HG03521 (cell line): Measurements from ENCODE around the gene MLYCD.

Experiments
- ATAC-seq: cut with Tn5 transposase; IDR thresholded peaks from one replicate; pipeline ENCODE4 v1.9.1; 2021; ENCODE audit warnings: mild to moderate bottlenecking, moderate library complexity; ENCODE audit not compliant: unreplicated experiment

Gene MLYCD

DNA sequence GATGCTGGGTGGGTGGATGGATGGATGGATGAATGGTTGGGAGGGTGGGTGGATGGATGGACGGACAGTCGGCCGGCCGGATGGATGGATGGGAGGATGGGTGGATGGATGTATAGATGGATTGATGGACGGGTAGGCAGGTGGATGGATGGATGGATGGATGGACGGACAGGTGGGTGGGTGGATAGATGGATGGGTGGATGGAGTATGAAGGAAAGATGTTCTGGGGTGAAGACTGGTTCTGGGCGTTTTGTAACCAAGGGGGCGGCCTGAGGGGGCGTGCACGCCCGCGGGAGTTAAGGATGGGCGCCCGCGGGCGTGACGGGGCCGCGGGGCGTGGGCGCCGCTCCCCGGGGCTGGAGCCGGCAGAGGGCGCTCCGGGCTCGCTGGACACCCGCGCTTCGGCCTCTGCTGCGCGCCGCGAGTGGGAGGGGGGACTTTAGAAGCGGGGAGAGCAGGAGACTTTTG lies 69.0 kb downstream of the MLYCD start, which contains the start of gene NECAB2:
NECAB2 (plus strand) TSS at position 407 of the 468 bp plus-strand sequence. CDS start 405 bp downstream, outside the sequence.
- no peak for ATAC-seq

DNA sequence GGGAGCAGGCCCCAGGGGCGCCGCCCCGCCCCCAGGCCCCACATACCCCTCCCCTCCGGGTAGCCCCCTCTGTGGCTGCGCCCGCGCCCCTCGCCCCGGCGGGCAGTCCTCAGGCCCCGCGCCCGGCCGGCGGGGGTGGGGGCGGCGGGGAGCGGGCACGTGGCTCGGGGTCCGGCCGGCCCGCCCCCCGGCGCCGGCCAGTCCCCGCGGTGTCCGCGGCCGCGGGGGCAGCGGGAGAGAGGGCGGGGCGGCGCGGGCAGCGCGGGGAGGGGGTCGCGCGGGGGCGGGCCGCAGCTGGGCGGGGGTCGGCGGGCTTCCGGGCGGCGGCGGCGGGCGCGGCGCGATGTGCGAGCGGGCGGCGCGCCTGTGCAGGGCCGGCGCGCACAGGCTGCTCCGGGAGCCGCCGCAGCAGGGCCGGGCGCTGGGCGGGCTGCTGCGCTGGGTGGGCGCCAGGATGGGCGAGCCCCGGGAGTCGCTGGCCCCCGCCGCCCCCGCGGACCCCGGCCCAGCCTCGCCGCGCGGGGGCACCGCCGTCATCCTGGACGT lies 69.5 kb downstream of the MLYCD start:
- no peak for ATAC-seq

DNA sequence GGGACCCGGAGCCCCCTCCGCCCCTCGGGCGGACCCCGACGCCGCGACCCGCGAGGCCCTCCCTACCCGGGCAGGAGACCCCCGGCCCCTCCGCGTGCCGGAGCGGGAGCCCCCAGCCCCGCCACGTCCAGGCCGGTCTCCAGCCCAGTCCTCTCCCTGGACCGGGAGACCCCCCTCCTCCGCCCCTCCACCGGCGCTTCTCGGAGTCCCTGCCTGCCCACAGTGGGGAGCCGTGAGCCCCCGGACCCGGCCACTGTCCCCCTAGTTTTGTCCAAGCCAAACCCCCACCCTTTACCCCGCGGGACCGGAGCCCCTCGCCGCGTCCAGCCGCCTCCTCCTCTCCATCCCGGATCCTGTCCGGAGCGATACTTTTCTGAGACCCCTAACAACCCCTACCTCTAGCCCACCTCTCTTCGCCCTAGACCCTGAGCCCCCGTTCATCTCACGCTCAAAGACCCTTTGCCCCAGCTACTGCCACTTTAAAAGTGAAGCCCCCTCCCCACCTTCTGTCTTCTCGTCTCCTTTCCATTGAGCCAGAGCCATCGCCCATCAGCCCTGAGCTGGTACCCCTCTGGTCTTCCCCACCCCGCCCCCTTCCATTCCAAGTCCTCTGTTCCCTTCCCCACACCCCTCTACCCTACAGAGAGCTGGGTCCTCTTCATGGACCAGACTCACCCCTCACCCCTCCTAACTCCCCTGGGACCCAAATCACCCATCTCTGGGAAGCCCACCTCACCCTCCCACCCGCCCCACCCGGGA lies 70.2 kb downstream of the MLYCD start:
- no peak for ATAC-seq

DNA sequence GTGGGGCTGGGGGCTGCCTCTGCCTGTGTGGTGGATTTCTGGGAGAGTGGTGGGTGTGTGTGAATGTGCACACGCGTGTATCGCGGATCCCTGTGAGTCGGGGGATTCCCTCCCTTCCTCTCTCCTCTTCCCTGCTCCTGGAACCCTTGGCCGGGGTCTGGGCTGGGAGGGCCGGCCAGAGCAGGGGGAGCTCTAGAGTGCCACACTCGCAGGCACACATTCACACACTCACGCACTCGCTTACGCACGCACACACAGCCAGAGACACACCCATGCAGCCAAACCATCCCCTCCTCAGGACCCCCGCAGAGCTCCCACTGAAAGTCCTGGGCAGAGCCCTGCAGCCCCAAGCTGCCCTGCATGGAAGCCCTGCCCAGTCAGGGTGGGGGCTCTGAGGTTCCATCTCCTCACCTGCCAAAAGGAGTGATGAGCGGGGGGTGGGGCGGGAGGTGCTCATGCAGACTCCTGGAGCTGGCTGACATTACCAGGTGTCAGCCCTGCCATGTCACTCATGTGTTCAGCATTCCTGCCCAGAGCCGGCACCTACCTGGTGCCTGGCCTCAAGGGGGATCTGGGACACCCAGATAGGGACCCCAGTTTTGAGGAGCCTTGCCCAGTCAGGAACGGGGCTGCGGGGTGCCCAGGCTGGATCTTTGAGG lies 71.0 kb downstream of the MLYCD start:
- no peak for ATAC-seq

DNA sequence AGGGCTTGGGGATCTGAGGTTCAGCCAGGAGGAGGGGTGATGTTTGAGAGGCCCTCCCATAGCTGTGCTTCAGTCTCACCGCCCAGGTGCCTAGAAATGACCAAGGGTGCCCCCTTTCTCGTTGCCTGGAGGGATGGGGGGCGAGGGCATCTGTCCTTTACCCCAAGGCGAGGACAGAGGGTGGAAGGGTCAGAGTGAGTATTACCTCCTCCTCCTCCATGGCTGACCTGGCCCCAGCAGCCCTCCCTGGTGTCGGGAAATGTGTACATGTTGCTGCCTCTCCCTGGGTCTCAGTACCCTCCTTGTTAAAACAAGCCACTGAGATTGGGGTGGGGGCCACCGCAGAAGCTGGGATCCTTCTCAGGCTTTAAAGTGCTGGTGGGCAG lies 71.5 kb downstream of the MLYCD start:
- ATAC-seq: no peak

DNA sequence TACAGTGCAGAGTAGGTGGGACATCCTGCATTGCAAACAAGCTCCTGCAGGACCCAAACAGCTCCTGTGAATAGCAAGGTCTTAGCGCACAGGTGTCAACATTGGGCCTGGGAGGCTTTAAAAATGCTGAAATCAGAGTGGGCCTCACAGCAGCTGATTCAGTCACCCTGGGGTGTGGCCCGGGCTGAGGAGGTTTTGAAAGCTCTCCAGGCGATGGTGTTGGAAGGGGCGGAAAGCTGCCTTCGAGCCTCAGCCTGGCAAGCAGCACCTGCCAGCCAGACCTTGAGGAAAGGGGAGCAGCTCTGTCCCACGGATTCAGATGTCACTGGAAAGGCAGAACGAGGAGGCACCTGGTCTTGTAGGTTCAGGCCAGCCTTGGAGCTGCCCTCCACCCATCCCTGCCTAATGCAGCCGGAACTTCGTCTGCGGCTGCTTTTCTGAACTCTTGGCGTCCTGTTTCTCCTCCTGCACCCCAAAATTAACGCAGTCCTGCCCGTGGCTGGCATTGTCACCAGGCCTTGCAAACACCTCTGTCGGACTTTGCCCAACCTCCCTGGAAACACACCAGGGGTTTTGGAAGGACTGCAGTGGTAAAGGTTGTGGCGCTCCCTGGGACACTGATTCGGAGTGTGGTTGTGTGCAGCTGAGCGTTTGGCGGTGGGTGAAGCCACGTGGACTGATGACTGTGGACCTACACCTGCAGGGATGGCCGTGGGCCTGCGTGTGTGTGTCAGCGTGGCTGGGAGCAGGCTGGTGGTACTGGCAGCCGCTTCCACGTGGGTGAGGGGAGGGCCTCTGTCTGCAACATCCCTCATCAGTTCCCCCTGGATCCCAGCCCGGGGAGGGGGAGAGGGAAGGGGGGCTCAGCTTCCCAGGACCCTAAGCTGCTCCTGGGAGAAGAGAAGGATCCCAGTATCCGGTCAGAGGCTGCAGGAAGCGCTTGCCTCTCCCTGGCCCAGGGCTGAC lies 72.5 kb downstream of the MLYCD start:
- no peak for ATAC-seq

DNA sequence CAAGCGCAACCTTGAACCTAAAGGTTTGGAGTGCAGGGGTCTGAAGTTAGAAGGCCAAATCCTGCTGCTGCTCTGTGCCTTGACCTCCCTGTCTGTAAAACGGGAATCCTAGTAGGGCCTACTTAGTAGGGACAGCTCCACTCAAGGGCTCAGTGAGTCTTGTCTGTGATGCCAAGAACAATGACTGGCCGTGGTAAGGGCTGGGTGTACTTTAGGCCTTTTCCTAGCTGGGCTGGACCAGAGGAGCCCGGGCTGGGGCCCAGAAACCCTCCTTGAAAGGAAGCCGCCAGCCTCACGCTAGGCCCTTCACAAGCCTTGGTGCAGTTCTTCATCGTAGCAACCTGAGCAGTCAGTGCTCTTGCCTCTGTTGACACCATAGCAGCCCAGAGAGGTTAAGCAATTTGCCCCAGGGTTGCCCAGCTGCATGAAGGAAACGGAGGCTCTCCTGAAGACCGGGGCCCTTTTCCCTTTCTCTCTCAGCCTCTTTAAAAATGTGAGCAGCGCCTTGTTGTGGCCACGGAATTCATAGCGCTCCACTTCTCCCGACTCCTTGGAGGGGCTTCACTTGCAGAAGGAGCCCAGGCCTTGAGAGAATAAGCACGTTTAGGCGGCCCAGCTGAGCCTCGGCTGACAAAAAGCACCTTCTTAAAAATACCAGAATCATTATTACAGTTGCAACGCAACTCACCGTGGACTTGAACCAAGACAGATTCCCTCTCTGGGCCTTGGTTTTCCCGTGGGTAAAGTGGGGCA lies 73.5 kb downstream of the MLYCD start:
- ATAC-seq: no peak

DNA sequence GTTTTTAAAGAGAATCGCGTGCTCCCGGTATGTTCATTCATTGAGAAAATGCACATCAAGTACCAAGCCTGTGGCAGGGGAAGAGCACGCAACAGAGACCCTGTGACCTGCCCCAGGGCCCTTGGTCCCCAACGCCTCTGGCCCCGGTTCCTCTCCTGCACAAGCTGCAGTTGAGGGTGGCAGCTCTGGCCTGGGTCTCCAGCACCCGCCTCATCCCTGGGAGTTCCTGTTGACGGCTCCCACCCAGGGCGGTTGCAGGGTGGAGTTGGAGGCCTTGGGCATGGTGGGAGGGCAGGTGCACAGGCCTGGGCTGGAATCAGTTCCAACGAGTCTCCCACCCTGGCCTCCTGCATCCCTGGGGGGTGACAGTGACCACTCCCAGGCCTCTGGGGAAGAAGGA lies 74.2 kb downstream of the MLYCD start:
- ATAC-seq: no peak

DNA sequence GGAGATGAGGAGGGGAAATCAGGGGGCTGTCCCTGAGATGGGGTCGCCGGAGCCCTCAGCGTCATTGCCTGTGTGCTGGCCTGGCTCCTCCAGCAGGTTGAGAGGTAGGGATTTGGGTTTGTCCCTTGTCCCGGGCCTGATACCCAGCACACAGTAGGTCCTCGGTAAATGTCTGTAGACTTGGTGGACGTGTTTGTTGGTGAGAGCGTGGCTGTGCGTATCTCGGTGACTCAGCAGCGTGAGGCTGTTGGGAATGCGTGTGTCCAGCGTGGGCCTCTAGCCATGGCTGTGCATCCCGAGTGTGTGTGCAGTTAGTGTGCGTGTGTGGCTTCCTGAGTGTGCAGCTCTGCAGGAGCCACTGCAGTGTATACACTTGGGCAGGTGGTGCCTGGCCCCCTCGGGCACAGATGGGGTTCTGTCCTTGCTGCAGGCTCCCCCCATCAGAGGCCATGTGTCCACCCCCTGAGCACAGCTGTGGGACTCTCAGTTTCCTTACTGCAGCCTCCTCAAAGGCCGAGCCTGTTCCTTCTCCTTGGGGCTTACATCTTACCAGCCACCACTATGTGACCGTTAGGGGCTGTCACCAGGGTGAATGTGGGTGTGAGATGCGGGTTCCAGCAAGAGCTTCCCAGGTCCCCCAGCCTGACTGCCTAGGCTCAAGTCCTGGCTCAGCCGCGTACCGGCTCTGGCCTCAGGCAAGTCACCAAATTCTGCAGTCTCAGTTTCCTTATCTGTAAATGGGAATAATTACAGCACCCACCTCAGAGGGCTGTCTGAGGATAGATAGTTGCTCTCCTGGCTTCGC lies 74.9 kb downstream of the MLYCD start:
- no peak for ATAC-seq

DNA sequence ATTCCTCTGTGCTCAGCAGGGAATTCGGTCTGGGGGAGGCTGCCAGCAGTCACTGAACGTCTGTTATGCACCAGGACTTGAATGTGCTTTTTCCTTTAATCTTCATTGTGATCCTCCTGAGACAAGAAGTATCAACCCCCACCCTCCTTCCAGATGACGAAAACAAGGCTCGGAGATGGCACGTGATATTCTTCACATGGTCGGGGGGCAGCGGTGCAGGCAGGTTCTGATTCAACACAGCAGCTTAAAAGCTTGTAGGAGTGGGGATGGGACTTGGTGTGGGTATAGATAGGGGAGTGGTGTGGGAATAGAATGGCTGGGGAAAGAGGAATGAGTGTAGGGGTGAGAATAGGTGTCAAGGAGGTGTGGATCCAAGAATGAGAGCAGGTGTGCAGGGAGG lies 75.6 kb downstream of the MLYCD start:
- ATAC-seq: no peak

DNA sequence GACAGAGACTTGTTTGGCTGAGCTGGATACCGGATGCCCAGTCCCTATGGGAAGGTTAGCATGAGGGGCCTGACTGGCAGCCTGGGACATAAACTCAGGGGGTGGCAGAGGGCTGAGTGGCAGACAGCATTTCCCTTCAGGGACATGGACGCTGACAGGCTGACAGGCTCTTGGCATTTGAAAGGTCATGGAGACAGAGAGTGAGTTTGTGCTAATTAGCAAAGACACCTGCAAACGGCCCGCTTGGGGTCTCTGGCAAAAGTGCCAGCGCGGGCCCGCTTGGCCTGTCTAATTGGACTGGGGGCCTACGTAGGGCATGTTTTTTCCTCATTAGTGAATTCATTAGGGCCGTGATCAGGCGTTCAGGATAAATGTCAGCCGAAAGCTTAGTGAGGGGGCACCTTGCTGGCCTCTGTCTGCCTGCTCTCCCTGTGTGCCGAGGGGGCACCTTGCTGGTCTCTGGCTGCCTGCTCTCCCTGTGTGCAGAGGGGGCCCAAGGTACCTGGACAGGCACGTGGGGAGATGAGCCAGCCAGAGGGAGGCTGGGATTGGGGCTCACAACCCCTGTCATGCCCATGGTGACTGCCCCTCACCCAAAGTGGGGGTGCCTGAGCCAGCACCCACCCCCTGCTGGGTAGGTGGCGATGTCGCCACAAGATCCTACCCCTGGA lies 76.8 kb downstream of the MLYCD start:
- no peak for ATAC-seq
